HG03520 (cell line): Measurements from ENCODE around the gene ZHX3.

Experiments
- ATAC-seq: cut with Tn5 transposase; IDR thresholded peaks from one replicate; pipeline ENCODE4 v1.9.1; 2021; ENCODE audit warnings: mild to moderate bottlenecking, moderate library complexity; ENCODE audit not compliant: unreplicated experiment

The ZHX3 gene

GRCh38 chr20:41230136-41230535 is 87.4 kb downstream of the ZHX3 start:
- no peak for ATAC-seq

DNA sequence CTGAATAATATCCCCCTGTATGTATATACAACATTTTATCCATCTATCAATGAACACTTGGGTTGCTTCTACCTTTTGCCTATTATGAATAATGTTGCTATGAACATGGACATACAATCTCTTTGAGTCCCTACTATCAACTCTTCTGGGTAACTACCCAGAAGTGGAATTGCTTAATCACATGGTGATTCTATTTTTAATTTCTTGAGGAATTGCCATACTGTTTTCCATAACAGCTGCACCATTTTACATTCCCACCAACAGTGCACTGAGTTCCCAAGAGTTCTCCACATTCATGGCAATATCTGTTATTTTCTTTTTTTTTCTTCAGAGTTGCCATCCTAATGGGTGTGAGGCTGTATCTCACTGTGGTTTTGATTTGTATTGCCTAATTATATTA is 88.3 kb downstream of the ZHX3 start:
- ATAC-seq: no peak

GRCh38 chr20:41228858-41229257 is 88.7 kb downstream of the ZHX3 start:
- ATAC-seq: no peak

DNA sequence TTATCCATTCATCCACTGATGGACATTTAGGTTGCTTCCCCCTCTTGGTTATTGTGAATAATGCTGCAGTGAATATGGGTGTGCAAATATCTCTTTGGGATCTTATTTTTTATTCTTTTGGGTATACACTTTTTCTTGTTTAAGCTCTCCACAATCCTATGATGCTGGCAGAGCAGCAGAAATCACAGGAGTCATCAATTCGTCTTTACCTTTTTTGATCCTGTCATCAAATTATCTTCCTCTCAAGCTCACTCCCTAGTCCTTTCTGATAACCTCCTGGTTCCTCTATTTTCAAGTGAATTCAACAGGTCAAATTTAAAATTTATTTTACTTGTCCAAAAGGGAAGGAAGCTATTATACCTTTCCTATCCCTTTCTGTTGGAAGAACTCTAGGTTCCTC is 91.1 kb downstream of the ZHX3 start:
- ATAC-seq: no peak

GRCh38 chr20:41225091-41225490 is 92.4 kb downstream of the ZHX3 start:
- no peak for ATAC-seq

GRCh38 chr20:41224281-41224680 is 93.2 kb downstream of the ZHX3 start:
- ATAC-seq: no peak

GRCh38 chr20:41223112-41223511 is 94.4 kb downstream of the ZHX3 start:
- ATAC-seq: no peak

GRCh38 chr20:41222703-41223102 is 94.8 kb downstream of the ZHX3 start:
- ATAC-seq: no peak

DNA sequence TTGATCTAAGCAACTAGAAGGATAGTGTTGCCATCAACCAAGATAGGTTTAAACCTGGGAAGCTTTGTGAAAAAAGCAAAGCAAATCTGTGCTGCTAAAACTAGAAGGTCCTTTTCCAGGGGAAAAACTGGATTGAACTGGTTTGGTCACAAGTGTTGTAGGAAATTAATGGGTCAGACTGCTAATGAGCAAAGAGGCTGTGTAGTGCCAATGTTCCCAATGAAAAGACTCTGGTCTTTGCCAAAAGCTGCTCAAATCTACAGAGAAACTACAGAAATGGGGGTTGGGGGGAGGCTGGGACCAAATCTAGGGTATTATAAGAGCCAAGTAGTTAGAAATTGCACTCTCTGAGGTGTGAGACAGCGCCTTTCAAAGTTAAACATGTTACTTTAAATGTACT is 95.2 kb downstream of the ZHX3 start:
- ATAC-seq: no peak

DNA sequence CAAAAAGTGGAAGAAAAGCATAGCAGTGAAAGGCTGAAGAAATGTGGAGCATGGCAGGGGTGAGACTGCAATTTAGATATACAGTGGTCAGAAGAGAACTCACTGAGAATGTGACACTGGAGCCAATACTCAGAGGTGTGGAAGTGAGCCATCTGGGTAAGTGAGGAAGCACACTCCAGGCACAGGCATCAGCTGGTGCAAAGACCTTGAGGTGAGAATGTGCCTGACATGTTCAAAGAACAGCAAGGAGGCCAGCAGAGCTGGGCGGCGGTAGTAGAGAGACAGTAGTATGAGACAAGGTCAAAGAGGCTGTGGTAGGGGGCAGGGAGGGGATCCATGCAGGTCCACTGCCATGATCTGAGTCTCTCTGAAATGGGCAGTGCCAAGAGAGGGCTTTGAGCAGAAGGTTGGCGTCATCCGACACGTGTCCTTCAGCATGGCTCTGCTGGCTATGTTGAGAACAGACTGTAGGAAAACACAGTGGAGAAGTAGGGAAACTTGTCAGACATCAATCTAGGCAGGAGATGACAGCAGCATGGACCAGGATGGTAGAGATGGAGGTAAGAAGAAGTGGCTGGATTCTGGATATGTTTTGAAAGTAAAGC is 95.8 kb downstream of the ZHX3 start:
- ATAC-seq: no peak

- ATAC-seq: no peak
Observed at GRCh38 chr20:41219824-41220223, 97.7 kb downstream of the ZHX3 start.

- ATAC-seq: no peak
Observed at GRCh38 chr20:41218466-41218865, 99.1 kb downstream of the ZHX3 start.

DNA sequence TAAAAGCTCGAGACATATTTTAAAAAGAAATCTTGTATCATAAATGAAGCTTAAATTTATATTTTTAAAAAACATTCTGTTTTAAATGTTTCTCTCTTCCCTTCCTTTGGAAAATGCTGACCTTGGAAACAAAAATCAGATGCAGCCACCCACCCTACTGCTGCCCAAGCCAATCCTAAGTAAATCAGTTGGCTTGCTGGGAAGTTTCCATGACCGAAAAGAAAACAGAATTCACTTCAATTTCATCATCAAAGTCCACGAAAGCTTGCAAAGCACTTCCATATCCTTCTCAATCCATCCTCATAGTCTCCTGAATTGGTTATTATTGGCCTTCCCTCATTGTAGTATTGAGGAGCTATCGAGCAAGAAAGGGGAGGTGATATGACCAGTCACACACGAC is 100.1 kb downstream of the ZHX3 start:
- no peak for ATAC-seq

DNA sequence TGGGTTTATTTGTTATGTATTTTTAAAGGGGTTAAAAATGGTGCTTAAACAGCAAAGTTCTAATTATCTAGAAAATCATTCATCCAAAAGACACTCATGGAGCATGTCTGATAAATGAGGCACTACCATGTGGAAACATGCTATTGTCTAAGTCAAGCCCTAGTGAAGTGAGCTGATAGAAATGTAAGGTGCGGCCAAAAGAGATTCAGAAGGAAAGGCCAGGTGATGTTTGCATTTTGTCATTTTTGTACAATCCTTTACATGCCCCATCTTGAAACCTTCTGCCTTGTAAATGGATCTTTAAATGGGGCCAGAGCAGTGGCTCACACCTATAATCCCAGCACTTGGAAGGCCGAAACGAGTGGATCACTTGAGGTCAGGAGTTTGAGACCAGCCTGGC is 102.9 kb downstream of the ZHX3 start:
- ATAC-seq: no peak

GRCh38 chr20:41214202-41214601 is 103.3 kb downstream of the ZHX3 start:
- ATAC-seq: no peak

- no peak for ATAC-seq
Observed at GRCh38 chr20:41213150-41213820, 104.2 kb downstream of the ZHX3 start.

GRCh38 chr20:41205313-41205712 is 112.2 kb downstream of the ZHX3 start:
- no peak for ATAC-seq

DNA sequence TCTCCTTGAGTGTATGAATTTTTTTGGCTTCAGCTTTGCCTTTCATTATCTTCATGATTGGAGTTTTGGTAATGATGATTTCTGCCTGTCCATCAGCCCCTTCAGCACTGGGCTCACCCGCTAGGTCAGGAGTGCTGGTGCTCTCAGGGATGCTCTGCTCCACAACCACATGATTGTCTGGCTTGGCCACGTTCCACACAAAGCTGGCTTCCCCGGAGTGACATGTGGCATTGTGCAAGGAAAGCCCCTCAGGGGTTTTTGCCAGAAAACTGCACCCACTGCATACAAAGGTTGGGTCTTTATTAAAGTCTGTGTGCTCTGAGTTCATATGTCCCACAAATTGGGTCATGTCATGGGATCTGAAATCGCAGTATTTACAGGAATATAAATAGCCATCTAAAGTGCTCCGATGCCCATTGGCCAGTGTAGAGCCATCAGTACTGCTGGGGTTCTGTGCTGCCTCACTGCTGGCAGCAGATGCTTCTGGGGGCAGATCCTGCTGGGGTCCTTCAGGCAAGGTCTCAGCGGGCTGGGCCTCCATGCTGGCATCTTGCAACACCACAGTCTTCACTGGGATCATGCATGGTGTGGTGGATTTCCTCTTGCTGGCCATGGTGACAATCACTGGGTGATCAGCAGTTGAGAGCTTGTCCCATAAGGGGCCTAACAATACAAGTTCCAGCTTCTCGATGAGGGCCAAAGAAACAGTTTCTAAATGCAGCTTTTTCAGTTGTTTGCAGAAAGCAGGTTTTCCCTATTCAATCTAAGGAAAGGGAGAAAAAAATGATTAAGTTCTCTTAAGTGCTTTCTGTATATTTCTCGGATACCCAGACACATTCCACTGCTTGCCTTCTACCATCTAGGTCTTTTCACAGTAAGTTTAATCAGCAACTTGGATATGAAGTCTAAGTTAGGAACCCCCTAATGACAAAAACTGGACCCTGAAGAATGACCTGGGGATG is 112.9 kb downstream of the ZHX3 start:
- ATAC-seq: no peak

GRCh38 chr20:41203660-41204059 is 113.9 kb downstream of the ZHX3 start:
- ATAC-seq: no peak

- no peak for ATAC-seq
Observed at GRCh38 chr20:41202426-41202825, 115.1 kb downstream of the ZHX3 start.

GRCh38 chr20:41201760-41202159 is 115.8 kb downstream of the ZHX3 start:
- no peak for ATAC-seq
